ENCODE data around the gene TNFRSF19.

The TNFRSF19 gene

GRCh38 chr13:23579072-23579895 lies 9.1 kb downstream of the TNFRSF19 start (continued):
- no peak for TF ChIP-seq ZNF701 (tag by site-specific recombination; IDR thresholded peaks at IDR 0.05)
- peak; percentile 40; the same call in 1 of the 2 replicates for TF ChIP-seq ZSCAN30 (tag by site-specific recombination; IDR thresholded peaks at IDR 0.05)
- peak; percentile 65 for TF ChIP-seq ZNF600 (tag by site-specific recombination; IDR thresholded peaks at IDR 0.05)
- no peak for TF ChIP-seq ELK4 (IDR thresholded peaks at IDR 0.05; ENCODE audit: borderline replicate concordance, low read depth, low read length)
- TF ChIP-seq KLF9 (tag by site-specific recombination; IDR thresholded peaks at IDR 0.05; ENCODE audit: low read depth): peak; percentile 95
- TF ChIP-seq ZFHX2 (tag by site-specific recombination; conservative IDR thresholded peaks at IDR 0.05): peak; percentile 73
- TF ChIP-seq ZNF530 (tag by site-specific recombination; IDR thresholded peaks at IDR 0.05; ENCODE audit: low read depth): no peak
- TF ChIP-seq, protein P1, sequence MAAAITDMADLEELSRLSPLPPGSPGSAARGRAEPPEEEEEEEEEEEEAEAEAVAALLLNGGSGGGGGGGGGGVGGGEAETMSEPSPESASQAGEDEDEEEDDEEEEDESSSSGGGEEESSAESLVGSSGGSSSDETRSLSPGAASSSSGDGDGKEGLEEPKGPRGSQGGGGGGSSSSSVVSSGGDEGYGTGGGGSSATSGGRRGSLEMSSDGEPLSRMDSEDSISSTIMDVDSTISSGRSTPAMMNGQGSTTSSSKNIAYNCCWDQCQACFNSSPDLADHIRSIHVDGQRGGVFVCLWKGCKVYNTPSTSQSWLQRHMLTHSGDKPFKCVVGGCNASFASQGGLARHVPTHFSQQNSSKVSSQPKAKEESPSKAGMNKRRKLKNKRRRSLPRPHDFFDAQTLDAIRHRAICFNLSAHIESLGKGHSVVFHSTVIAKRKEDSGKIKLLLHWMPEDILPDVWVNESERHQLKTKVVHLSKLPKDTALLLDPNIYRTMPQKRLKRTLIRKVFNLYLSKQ (tag by site-specific recombination; IDR thresholded peaks at IDR 0.05; ENCODE audit: borderline replicate concordance): no peak
- peak; percentile 24; the same call in 1 of the 2 replicates for TF ChIP-seq ZXDB (tag by site-specific recombination; IDR thresholded peaks at IDR 0.05)
- peak; percentile 81 for TF ChIP-seq SP3 (tag by site-specific recombination; IDR thresholded peaks at IDR 0.05)
- no peak for TF ChIP-seq ZNF214 (tag by site-specific recombination; IDR thresholded peaks at IDR 0.05; ENCODE audit: borderline replicate concordance)
- 0 out of 2 replicates have a peak, but pooled peaks have one; percentile 32 for TF ChIP-seq KLF10 (tag by site-specific recombination; IDR thresholded peaks at IDR 0.05)
- no peak for TF ChIP-seq ZSCAN18 (tag by site-specific recombination; IDR thresholded peaks at IDR 0.05)
- TF ChIP-seq KLF16 (tag by site-specific recombination; IDR thresholded peaks at IDR 0.05): peak; percentile 57; the same call in 1 of the 2 replicates
- peak; percentile 75; the same call in 1 of the 2 replicates for TF ChIP-seq ZNF223 (tag by site-specific recombination; IDR thresholded peaks at IDR 0.05)
- peak; percentile 57; the same call in 1 of the 2 replicates for TF ChIP-seq ZNF76 (tag by site-specific recombination; IDR thresholded peaks at IDR 0.05; ENCODE audit: borderline replicate concordance, low read depth)

- ChIA-PET POLR2A (no interaction called here), CTCF (no interaction called here)
- no peak overlapping the region; the same call in 1 of the 2 replicates for H3K27ac ChIP-seq (ENCODE audit: extremely low read depth, low read depth, low read length)
- H3K4me3 ChIP-seq (ENCODE audit: low read depth, low read length): peak overlapping the region; percentile 82
- H3K36me3 ChIP-seq (ENCODE audit: control insufficient read depth in 2 of 2, insufficient read depth in 1 of 2, low read length in 2 of 2): no peaks in the 10 kb centered on the region
- TF ChIP-seq ZNF335 (tag by site-specific recombination; conservative IDR thresholded peaks at IDR 0.05) (0 out of 2 replicates have a peak, but pooled peaks have one; percentile 11), ZNF433 (tag by site-specific recombination; IDR thresholded peaks at IDR 0.05; ENCODE audit: low read depth) (no peak), PRDM4 (tag by site-specific recombination; IDR thresholded peaks at IDR 0.05) (peak; percentile 60)
- no peaks in the 10 kb centered on the region for H3K4me1 ChIP-seq (ENCODE audit: control insufficient read depth, insufficient read depth, low read length)
- H3K9me3 ChIP-seq (ENCODE audit: control insufficient read depth, insufficient read depth, low read depth, low read length): no peaks in the 10 kb centered on the region
Observed at GRCh38 chr13:23579896-23580683, 9.9 kb downstream of the TNFRSF19 start.

All from HEK293 (cell line).